Mammary epithelial cell (primary cell): ENCODE data around the gene TOP3A.

Source experiments
- CTCF ChIP-seq, 2 donors: IDR thresholded peaks in 1 of 2; conservative IDR thresholded peaks in 1 of 2; 2 replicates each; pipeline ENCODE4 v1.5.1; 2011 to 2012; ENCODE audit warnings: inconsistent platforms in 2 of 2, low read length in 2 of 2, mild to moderate bottlenecking in 2 of 2, control low read depth in 1 of 2, low read depth in 1 of 2; ENCODE audit not compliant: insufficient read depth in 1 of 2; ENCODE audit errors: extremely low read depth in 1 of 2
- EZH2 ChIP-seq: IDR thresholded peaks from 2 replicates; pipeline ENCODE4 v1.6.1; 2012; ENCODE audit warnings: low read length, inconsistent platforms, borderline replicate concordance

DNA sequence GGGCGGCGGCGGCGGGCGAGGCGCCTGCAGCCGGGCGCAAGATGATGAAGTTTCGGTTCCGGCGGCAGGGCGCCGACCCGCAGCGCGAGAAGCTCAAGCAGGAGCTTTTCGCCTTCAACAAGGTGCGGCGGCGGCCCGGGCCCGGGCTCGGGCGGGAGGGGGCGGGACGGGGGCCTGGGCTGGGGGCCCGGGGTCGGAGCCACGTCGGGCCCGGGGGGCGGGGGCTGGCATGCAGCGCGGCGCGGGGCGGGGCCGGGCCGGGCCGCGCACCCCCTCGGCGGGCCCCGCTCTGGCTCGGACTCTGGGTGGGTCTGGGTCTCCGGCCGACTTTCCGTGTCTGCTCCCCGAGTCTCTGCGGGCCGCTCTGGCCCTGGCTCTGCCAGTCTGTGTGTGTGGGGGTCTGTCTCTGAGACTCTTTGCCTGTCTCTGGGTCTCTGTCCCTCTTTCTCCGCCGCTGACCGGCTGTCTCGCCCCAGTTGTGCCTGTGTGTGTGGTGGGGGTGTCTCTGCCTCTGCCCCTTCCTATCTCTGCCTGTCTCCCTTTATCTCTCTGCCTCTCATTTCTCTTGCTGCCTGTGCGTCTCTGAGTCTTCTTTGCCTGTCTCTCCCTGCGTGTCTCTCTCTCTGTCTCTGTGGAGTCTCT lies 89.0 kb downstream of the TOP3A start:
- TF ChIP-seq CTCF (conservative IDR thresholded peaks at IDR 0.05 in 1 of 2, IDR thresholded peaks at IDR 0.05 in 1 of 2; ENCODE audit: extremely low read depth in 1 of 2, insufficient read depth in 1 of 2, low read depth in 1 of 2, low read length in 2 of 2) (no peak), EZH2 (no peak)
